Fibroblast of peridontal ligament (primary cell): ENCODE results near the gene VTA1.
"Not testable (repeated sequence)": the region's sequence is repeated elsewhere in the genome, so short reads cannot be mapped to it uniquely, and the experiment has no call there.

Experiments
- DNase-seq: peaks from one replicate; pipeline ENCODE4 v3.0.0-alpha.2; 2010; ENCODE audit errors: extremely low read depth

The VTA1 gene

DNA sequence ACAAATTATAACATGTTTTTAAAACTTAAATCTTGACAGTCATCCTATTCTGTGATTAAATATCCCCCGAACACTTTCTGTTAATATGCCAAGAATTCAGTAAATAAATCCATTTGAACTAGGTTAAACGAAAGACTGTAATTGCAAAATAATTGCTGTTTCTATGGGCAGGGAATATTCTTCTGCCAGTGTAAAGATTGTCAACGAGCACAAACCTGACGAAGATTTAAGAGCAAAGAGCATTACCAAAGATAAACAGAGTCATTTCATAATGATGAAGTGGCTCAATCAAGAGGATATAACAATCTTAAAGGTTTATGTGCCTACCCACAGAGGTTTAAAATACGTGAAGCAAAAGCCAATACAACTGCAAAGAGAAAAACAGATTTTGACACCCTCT is 78.5 kb downstream of the VTA1 start:
- no peak for DNase-seq

DNA sequence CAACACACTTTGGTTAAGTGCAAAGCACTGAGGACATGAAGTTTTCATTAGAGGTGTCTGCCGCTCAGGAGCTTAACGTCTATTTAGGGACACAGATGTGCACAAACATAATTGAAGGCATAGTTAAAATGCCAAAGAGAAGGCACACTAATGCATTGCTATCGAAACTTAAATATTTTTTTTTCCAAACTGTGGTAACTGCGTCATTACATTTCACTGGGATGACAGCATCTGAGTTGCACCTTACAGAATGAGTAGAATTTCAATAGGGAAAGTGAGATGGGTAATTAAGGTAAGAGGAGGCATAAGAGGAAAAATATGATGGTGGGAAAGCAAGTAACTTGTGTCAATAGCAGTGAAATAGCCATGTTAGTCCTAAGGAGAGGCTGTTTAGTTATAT is 79.7 kb downstream of the VTA1 start:
- DNase-seq = no peak

DNA sequence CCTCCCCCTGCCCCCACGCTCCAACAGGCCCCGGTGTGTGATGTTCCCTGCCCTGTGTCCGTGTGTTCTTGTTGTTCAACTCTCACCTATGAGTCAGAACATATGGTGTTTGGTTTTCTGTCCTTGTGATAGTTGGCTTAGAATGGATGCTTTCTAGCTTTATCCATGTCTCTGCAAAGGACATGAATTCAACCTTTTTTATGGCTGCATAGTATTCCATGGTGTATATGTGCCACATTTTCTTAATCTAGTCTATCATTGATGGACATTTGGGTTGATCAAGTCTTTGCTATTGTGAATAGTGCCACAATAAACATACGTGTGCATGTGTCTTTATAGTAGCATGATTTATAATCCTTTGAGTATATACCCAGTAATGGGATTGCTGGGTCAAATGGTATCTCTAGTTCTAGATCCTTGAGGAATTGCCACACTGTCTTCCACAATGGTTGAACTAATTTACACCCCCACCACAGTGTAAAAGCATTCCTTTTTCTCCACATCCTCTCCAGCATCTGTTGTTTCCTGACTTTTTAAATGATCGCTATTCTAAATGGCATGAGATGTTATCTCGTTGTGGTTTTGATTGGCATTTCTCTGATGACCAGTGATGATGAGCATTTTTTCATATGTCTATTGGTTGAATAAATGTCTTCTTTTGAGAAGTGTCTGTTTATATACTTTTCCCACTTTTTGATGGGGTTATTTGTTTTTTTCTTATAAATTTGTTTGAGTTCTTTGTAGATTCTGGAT is 82.6 kb downstream of the VTA1 start:
- not testable (repeated sequence) for DNase-seq

DNA sequence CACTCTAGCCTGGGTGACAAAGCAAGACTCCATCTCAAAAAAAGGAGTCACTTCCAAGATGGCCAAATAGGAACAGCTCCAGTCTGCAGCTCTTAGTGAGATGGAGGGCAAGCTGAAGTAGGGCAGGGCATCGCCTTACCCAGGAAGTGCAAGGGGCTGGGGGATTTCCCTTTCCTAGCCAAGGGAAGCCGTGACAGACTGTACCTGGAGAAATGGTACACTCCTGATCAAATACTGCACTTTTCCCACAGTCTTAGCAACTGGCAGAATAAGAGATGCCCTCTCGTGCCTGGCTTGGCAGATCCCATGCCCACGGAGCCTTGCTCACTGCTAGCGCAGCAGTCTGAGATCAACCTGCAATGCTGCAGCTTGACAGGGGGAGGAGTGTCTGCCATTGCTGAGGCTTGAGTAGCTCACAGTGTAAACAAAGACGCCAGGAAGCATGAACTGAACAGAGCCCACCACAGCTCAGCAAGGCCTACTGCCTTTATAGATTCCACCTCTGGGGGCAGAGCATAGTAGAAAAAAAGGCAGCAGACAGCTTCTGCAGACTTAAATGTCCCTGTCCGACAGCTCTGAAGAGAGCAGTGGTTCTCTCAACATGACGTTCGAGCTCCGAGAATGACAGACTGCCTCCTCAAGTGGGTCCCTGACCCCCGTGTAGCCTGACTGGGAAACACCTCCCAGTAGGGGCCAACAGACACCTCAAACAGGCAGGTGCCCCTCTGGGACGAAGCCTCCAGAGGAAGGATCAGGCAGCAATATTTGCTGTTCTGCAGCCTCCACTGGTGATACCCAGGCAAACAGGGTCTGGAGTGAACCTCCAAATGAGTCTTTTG is 85.4 kb downstream of the VTA1 start:
- DNase-seq = peak; percentile 10

DNA sequence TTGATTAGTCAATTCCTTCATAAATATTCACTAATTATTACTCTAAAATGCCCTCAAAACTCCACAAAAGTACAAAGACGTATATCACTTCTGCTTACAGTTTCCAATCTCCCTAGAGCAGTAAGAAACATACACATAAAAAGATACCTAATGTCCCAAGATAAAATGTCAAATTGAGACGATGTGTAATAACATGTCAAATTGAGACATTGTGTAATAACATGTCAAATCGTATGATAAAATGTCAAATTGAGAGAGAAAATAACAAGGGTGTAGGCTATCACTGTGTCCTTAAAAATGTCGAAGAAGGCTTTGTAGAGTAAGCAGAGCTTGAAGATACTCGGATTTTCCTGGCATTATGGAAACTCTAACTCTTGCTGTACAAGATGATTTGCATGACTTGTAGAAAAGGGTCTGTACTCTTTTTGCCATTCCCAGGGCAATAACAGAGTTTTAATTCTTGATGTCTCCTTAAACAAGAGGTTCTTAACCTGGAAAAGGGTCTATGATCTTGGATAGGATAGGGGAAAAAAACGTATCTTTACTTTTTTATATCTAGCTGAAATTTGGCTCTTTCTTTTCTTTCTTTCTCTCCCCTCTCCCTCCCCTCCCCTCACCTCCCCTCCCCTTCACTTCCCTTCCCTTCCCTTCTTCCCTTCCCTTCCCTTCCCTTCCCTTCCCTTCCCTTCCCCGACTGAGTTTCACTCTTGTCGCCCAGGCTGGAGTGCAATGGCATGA is 87.1 kb downstream of the VTA1 start:
- no peak for DNase-seq

DNA sequence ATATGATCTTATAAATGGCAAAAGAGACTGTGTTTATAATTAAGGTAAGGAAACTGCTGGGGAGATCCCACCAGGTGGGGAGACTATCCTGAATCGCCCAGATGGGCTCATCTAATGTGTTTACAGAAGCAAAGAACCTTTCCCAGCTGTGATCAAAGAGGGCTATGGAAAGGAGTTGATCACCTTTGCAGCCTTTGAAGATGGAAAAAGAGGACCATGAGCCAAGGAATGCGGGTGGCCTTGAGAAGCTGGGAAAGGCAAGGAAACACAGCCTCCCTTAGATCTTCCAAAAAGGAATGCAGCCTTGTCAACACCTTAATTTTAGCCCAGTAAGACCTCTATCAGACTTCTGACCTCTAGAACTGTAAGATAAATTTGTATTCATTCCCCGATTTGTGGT is 88.2 kb downstream of the VTA1 start:
- DNase-seq = no peak

DNA sequence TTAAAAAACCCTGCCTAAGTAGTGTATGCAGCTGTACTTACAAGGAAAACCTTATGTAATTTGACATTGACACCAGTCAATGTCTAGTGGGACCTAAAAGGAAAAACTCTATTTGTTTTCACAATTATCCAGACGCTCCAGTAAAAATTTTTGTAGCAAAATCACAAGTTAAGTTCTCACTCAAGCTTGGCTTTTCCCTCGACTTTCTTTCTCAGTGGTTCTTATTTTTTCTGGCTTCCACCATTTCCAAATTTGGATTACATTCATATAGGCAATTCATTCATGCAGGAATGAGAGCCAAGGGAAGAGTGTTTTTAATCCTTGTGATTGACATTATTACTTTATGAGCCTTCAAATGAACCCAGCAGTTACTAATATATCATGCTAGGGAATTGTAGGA is 88.7 kb downstream of the VTA1 start:
- DNase-seq = no peak

DNA sequence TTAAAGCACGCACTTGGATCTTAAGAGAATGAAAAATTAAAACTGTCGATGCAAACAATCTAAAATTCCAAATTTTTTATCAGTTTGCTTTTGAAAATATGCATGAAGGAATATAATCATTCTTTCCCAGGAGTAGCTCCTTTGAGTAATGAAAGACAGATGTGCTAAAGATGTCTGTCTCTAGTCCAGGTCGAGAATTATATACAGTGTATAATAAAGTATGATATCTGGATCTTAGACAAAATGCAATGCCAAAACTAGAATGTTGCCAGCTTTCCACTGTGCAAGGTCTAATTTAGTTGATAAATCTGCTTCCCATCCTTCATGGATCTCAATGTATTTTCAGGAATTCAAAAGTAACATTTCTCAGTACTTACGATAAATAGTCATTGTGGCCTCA is 89.6 kb downstream of the VTA1 start:
- DNase-seq = peak; percentile 25

DNA sequence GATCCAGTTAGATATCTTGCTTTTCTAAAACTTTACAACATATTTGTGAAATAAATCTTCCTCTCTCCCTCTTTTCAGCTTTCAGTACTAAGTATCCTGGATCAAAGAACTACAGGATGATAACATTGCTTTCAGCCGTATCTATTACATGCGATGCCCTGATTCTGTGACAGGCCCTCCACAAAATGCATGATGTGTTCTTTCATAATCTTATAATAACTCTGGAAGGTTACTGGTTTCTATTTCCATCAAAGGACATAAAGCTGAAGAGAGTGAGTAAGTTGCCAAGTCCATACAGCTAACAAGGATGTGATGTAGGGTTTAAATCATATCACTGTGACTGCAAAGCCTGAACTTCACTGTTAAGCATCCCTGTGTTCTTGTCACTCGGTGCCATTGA is 91.8 kb downstream of the VTA1 start:
- no peak for DNase-seq

DNA sequence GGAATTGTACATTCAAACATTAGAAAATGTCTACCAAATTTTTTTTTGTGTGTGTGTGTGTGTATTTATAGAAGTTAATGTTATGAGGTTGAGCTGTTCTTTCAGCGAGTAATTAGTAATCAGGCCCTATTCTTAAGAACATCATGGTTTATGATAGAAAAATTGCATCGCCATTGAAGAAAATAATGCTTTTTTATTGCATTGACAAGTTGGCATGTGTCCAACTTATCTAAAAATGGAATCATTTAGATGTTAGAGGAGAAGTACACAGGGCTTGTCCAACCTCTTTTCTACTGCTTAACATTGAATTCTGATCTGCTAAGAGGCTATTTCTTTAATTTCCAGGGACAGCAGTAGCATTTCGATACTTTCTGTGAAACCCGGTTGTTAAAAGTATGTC is 93.1 kb downstream of the VTA1 start:
- DNase-seq = no peak

DNA sequence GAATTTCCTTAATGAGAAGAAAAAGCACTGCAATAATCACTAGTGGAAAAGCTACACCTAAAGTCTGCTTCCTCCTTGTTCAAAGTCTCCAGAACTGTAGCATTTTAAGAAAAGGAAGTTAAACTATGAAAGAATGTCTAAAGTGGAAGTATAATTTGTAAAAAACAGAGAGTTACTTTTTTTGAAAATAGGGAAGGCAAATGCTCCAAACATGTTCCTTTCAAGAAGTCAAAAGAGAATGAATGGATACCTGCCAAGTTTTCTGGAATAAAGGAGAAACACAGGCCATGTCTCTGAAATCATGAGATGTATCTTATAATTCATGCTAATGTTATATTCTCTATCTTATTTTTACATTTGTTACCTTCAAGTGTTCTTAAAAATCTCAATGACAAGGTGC is 94.0 kb downstream of the VTA1 start:
- DNase-seq = no peak

DNA sequence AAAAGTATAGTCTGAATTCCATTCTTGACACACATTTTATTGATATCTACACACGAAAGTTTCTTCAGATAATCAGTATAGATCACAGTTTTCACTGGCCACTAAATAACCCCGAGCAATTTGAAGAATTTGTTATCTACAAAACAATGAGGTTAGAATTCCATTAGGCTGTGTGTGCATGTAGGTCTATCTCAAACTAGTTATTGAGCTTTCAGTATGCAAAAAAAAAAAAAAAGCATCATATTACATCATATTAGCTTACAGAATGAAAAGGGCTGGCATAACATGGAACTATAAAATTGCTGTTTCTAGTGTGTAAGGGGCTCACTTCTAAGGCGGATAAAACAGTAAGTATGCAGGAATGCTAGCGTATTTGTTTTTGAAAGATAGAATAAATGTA is 95.2 kb downstream of the VTA1 start:
- DNase-seq = no peak

DNA sequence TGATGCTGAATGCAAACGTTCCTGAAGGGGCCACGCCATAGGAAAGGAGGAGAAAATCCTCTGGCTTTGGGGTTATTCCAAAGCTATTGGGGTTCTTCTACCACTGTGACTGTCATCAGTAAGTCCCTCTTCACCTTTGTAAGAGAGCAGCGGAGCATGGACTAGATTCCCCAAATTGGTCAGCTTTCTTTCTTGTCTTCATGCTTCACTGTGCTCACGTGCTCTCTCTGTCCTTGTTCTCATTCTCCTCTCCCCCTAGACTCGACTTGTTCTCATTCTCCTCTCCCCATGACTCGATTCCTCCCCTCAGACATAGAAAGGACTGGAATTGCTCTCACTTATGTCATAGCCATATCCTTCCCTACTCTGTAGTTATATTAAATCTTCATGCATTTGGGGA is 99.9 kb downstream of the VTA1 start:
- DNase-seq = no peak

DNA sequence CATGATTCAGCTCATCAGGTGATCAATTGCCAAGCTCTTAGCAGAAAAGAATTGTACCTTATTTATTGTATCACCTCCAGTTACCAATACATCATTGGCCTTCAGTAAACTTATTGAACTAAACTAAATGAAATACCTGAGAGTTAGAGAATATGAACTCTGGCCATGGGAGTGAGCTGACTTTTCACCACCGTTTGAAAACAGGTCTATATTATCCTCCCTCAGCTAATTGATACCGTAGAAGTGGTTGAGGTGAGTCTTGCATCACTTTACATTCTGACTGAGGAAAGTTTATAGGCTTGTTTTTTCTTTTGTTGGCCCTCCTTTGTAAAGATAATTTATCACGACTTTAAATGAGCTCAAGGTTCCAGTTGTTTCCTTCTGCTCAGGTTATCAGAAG is 102.2 kb downstream of the VTA1 start:
- DNase-seq = no peak

DNA sequence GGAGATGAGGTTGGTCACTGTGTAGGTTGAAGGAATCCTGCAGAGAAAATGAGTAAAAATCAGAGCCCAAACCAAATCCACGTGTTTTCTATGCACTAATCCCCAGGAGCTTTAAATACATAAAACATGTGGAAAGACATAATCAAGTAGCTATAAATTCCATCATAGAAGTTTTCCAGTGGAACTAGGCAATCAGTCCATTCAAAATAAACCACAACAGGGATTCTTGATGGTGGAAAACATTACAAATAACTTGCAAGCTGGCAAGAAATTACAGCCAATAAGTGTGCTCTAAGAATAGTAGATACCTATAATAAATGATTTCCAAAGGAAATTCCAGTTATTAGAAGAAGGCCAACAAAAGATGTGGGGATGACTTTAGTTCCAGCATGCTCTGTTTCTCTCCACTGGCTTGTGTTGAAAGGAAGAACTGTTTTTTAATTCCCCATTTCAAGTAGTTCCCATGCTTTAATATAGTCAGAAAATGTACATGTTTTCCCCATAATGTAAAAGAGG is 104.9 kb downstream of the VTA1 start:
- no peak for DNase-seq

DNA sequence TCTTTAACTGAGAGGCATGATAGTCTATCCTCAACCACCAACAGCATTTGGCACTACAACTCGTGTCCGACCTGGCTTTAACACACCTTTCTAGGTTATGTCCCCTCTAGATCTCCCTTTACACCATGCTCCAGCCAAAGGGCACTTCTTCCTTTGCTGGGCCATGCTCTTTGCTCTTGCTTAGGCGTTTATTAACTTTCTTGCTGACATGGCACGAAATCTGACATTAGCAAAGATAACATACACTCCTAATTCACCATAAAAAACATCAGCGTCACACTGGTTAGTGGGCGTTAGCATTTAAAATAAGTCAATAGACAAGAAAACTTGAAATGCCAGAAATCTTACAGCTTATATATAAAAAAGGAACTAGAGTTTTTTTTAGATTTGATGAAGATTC is 107.5 kb downstream of the VTA1 start:
- DNase-seq = no peak

DNA sequence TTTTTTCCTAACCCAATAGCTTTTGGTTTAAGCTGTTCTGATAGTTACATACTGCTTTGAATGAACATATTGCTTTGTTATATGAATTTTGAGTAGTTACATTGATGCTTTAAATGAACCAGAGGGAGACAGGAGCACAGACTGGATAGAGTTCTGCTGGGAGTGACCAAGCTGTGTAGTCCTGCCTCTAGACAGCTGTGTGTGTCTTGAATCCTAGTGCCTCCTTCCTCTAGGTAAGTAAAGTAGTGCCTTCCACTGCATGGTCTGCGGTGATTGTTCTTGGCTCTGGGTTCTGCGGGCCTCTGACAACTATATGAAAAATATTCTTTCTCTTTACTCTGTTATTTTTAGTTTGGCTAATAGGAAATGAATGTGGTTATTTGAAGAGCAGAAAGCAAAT is 108.7 kb downstream of the VTA1 start:
- DNase-seq = no peak

DNA sequence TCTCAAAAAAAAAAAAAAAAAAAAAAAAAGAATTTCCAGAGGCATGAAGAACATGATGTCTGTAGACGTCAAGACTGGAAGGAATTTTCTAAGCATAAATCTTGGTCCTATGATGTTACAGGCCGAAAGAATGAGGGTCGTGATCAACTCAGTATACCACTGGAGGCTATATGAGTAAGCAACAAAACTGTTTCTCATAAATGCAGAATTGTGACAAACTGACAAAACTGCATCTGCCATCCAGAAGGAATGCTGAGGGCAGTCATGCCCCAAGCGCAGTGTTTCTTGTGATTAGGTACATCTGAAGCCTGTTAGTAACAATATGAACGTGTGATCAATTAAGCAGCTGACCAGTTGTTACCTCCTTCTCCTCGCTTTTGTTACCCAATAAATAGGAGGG is 111.2 kb downstream of the VTA1 start:
- DNase-seq = no peak

DNA sequence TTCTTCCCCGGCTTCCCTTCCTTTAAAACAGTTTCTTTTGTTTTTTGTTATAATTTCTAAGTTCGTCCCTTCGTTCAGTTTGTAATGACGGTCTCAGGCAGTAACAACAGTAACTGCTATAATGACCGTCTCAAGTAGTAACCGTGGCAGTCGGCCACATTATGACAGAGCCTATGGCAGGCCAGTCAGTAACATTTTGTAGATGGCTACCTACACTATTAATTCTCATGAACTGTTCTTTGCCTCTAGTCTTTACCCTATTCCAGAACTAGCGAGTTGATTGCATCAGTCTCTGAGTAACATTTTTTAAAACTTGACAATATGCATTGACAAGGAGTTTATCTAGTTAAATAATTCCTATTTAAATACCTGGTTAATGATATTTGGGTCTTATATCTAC is 111.7 kb downstream of the VTA1 start:
- no peak for DNase-seq

DNA sequence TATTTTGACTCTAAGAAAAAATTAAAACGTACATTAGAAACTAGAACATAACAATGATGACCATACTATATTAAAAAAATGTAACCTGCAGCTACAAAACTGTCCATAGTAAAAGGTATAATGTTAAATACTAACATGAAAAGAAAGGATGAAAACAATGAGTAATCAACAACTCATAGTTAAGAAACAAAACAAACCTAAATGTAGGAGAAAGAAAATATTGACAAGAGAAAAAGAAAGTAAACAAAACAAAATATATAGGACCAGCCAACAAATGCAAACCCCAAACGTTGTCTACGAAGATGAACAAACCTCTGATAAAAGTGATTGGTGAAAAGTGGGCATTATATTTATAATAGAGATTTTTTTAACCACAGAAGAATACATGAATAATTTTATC is 113.7 kb downstream of the VTA1 start:
- no peak for DNase-seq

DNA sequence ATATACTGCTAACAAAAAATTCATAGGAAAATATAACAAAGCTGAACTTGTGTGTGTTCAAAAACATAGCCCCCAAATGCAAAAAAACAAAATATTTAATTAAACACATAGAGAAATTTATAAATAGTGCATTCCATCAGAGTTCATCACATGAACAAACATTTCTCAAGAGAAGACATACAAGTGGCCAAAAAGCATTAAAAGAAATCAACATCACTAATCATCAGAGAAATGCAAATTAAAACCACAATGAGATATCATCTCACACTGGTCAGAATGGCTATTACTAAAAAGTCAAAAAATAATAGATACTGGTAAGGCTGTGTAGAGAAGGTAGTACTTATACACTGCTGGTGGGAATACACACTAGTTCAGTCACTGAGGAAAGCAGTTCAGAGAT is 115.2 kb downstream of the VTA1 start:
- no peak for DNase-seq

DNA sequence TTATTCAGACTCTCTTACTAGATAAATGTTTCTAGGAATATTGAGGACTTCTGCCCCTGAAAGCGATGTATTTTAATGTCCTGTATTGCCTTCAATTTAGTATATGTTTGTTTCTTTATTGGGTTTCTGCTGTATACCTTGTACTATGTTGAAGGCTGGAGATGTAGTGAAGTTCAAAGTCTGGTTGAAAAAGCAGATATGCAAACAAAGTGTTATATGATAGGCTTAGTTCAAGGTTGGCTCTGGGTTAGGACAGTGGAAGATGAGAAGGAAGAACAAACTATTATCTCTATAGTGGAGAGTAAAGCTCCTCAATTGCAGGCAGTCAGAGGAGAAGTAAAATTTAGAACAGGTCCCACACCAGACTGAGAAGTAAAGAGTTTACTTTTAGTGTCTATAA is 118.4 kb downstream of the VTA1 start:
- no peak for DNase-seq

DNA sequence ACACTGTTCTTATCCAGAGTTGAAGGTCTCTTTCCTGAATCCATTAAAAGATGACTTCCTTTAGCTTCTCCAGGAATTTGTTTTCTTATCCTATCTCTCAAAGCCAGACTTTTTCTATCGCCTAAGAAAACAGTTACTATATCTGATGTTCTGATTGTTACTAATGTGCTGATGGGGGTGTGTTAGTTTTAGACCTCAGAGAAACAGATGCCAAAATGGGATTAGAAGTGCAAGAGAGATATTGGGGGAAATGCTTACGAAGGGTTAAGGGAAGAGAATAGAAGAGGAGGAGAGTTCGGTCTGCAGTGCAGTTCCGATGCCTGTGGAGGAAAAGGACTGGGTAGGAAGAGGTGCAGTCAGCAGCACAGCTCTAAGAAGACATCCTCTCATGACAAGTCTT is 119.0 kb downstream of the VTA1 start:
- DNase-seq = no peak
